Central memory CD8-positive, alpha-beta T cell (primary cell): ENCODE results near the gene CADM1.

ENCODE experiments used
- ATAC-seq: fragments of 150-1000 bp; cut with Tn5 transposase; replicated peaks from 2 replicates; pipeline ENCODE4 v1.10.0; 2022; ENCODE audit warnings: mild to moderate bottlenecking, moderate FRiP score, moderate number of reproducible peaks; ENCODE audit not compliant: poor library complexity, severe bottlenecking; ENCODE audit errors: extremely low read depth
- DNase-seq, 2 donors: peaks; one replicate each; pipeline ENCODE4 v3.0.0; 2021; ENCODE audit warnings: low spot score in 2 of 2
- H3K27ac Mint-ChIP-seq: one replicate; pipeline ENCODE4 v1.8.0; 2022; ENCODE audit warnings: low read depth, mild to moderate bottlenecking, moderate library complexity, mixed read lengths
- H3K27me3 Mint-ChIP-seq: one replicate; pipeline ENCODE4 v1.8.0; 2022; ENCODE audit warnings: mixed read lengths
- H3K36me3 Mint-ChIP-seq: one replicate; pipeline ENCODE4 v1.8.0; 2022; ENCODE audit warnings: mild to moderate bottlenecking, moderate library complexity, mixed read lengths; ENCODE audit not compliant: insufficient read depth
- H3K4me1 Mint-ChIP-seq: one replicate; pipeline ENCODE4 v1.8.0; 2022; ENCODE audit warnings: mixed read lengths
- H3K4me3 Mint-ChIP-seq: one replicate; pipeline ENCODE4 v1.8.0; 2022; ENCODE audit warnings: mild to moderate bottlenecking, moderate library complexity, mixed read lengths
- H3K9me3 Mint-ChIP-seq: one replicate; pipeline ENCODE4 v1.8.0; 2022; ENCODE audit warnings: mixed read lengths

CADM1 gene

GRCh38 chr11:115126515-115127208 is 377.6 kb downstream of the CADM1 start:
- ATAC-seq: no peak
- no peak overlapping the region for H3K27ac Mint-ChIP-seq

GRCh38 chr11:115126092-115126491 is 378.1 kb downstream of the CADM1 start:
- Mint-ChIP-seq H3K9me3 (no peaks in the 10 kb centered on the region), H3K4me1 (no peaks in the 10 kb centered on the region), H3K27ac (no peak overlapping the region), H3K36me3 (no peaks in the 10 kb centered on the region), H3K4me3 (no peak overlapping the region), H3K27me3 (no peaks in the 10 kb centered on the region)
- ATAC-seq (no peak), DNase-seq (no peak)

More at GRCh38 chr11:115126515-115127208, 377.6 kb downstream of the CADM1 start:
- Mint-ChIP-seq H3K9me3 (no peaks in the 10 kb centered on the region), H3K4me1 (no peaks in the 10 kb centered on the region), H3K36me3 (no peaks in the 10 kb centered on the region), H3K4me3 (no peak overlapping the region), H3K27me3 (no peaks in the 10 kb centered on the region)
- no peak for DNase-seq

- Mint-ChIP-seq H3K4me1 (no peaks in the 10 kb centered on the region), H3K9me3 (no peaks in the 10 kb centered on the region), H3K27ac (no peak overlapping the region), H3K27me3 (no peaks in the 10 kb centered on the region), H3K4me3 (no peak overlapping the region), H3K36me3 (no peaks in the 10 kb centered on the region)
- DNase-seq: no peak
- no peak for ATAC-seq
These were observed 379.4 kb downstream of the CADM1 start for GRCh38 chr11:115124786-115125185.

- Mint-ChIP-seq H3K4me3 (no peak overlapping the region), H3K9me3 (no peaks in the 10 kb centered on the region), H3K27ac (no peak overlapping the region), H3K4me1 (no peaks in the 10 kb centered on the region), H3K27me3 (no peaks in the 10 kb centered on the region), H3K36me3 (no peaks in the 10 kb centered on the region)
- no peak for ATAC-seq
- DNase-seq: no peak
These were observed 380.6 kb downstream of the CADM1 start for GRCh38 chr11:115123641-115124040.

- no peak for ATAC-seq
- H3K27ac Mint-ChIP-seq: no peak overlapping the region
- H3K9me3 Mint-ChIP-seq: no peaks in the 10 kb centered on the region
- no peak for DNase-seq
- H3K27me3 Mint-ChIP-seq: no peaks in the 10 kb centered on the region
- H3K36me3 Mint-ChIP-seq: no peaks in the 10 kb centered on the region
- no peak overlapping the region for H3K4me3 Mint-ChIP-seq
- H3K4me1 Mint-ChIP-seq: no peaks in the 10 kb centered on the region
These were observed 381.9 kb downstream of the CADM1 start for GRCh38 chr11:115122274-115122673.
